Type B pancreatic cell (in vitro differentiated cells): Measurements from ENCODE around the gene OPN4. TPM values are rescaled to one million over a fixed set of nuclear protein-coding genes. Genes with fewer than 3 reads are reported as not detected.

Experiments
- DNase-seq: peaks from one replicate; pipeline ENCODE4 v3.0.0; 2021; ENCODE audit warnings: mixed read lengths; ENCODE audit not compliant: unreplicated experiment; ENCODE audit errors: extremely low spot score
- H3K27ac Mint-ChIP-seq: 2 replicates; pipeline ENCODE4 v1.8.0; 2021; ENCODE audit warnings: mild to moderate bottlenecking, mixed read lengths
- H3K27me3 Mint-ChIP-seq: 2 replicates; pipeline ENCODE4 v1.8.0; 2021; ENCODE audit warnings: mixed read lengths
- H3K36me3 Mint-ChIP-seq: 2 replicates; pipeline ENCODE4 v1.8.0; 2021; ENCODE audit warnings: mixed read lengths
- H3K4me1 Mint-ChIP-seq: one replicate; pipeline ENCODE4 v1.8.0; 2021; ENCODE audit warnings: mixed read lengths; ENCODE audit not compliant: unreplicated experiment
- H3K4me3 Mint-ChIP-seq: 2 replicates; pipeline ENCODE4 v1.8.0; 2021; ENCODE audit warnings: mild to moderate bottlenecking, mixed read lengths
- H3K9me3 Mint-ChIP-seq: 2 replicates; pipeline ENCODE4 v1.8.0; 2021; ENCODE audit warnings: mixed read lengths
- CTCF ChIP-seq: fragments of 200-600 bp; sonication (generic); conservative IDR thresholded peaks from 2 replicates; pipeline ENCODE4 v1.5.0; 2021; ENCODE audit warnings: antibody characterized with exemption, mild to moderate bottlenecking
- total RNA-seq: library from RNA; stranded (reverse); gene quantifications from 2 replicates; pipeline ENCODE4 v1.2.1, GENCODE V29; 2021; ENCODE audit warnings: low replicate concordance

OPN4 gene
- total RNA-seq, 1 donor from 2014 or later = not detected

- TF ChIP-seq CTCF = no peak
- peaks cover 29% of the 10 kb centered on the region for H3K4me1 Mint-ChIP-seq
- no peaks in the 10 kb centered on the region for H3K36me3 Mint-ChIP-seq
- H3K4me3 Mint-ChIP-seq = peak overlapping the region; percentile 61
- no peaks in the 10 kb centered on the region for H3K9me3 Mint-ChIP-seq
- H3K27me3 Mint-ChIP-seq = no peaks in the 10 kb centered on the region
- H3K27ac Mint-ChIP-seq = peak overlapping the region; percentile 21
- no peak for DNase-seq
Measured at GRCh38 chr10:86715156-86715795, 60.9 kb downstream of the OPN4 start.

- no peak for TF ChIP-seq CTCF
- H3K9me3 Mint-ChIP-seq = no peaks in the 10 kb centered on the region
- peak overlapping the region; percentile 65 for H3K27ac Mint-ChIP-seq
- no peaks in the 10 kb centered on the region for H3K27me3 Mint-ChIP-seq
- no peak for DNase-seq
- peaks cover 24% of the 10 kb centered on the region for H3K4me1 Mint-ChIP-seq
- H3K4me3 Mint-ChIP-seq = peak overlapping the region; percentile 61
- no peaks in the 10 kb centered on the region for H3K36me3 Mint-ChIP-seq
Measured at GRCh38 chr10:86715836-86716235, 61.5 kb downstream of the OPN4 start.

Other genes with a start within 250 kb of the OPN4 start
- gene WAPL, start 132.8 kb upstream of the OPN4 start, total RNA-seq = 41.3 and 42.4 TPM in 2 replicates
- 0.14 and 0.85 TPM in 2 replicates for gene LDB3, start 14.0 kb downstream of the OPN4 start, total RNA-seq
- 63.3 and 84.7 TPM in 2 replicates for gene BMPR1A, start 102.1 kb downstream of the OPN4 start, total RNA-seq